Neural cell (in vitro differentiated cells): ENCODE measurements around the gene SLC35B4. TPM values are rescaled to one million over a fixed set of nuclear protein-coding genes. Genes with fewer than 3 reads are reported as not detected.

Source experiments
- H2AFZ ChIP-seq: fragments of 200-600, 300-800 bp; sonication (generic), shearing (Covaris generic); 2 replicates; pipeline ENCODE4 v1.6.0; 2014; ENCODE audit warnings: low read depth, mild to moderate bottlenecking, antibody characterized with exemption, low read length, moderate library complexity
- H3F3A ChIP-seq: fragments of 200-600 bp; shearing (Covaris generic); 2 replicates; pipeline ENCODE4 v1.6.1; 2016; ENCODE audit warnings: mild to moderate bottlenecking, moderate library complexity, mixed read lengths, antibody characterized with exemption, low read length; ENCODE audit not compliant: insufficient read depth, poor library complexity, severe bottlenecking
- H3K27ac ChIP-seq: fragments of 200-600, 300-800 bp; sonication (generic), shearing (Covaris generic); 2 replicates; pipeline ENCODE4 v1.5.1; 2014; ENCODE audit warnings: mild to moderate bottlenecking, low read length, moderate library complexity
- H3K27me3 ChIP-seq: fragments of 300-800, 200-600 bp; sonication (generic), shearing (Covaris generic); 2 replicates; pipeline ENCODE4 v1.6.0; 2014; ENCODE audit warnings: mild to moderate bottlenecking, low read depth, low read length, moderate library complexity; ENCODE audit not compliant: insufficient read depth
- H3K36me3 ChIP-seq: fragments of 300-800, 200-600 bp; sonication (generic), shearing (Covaris generic); 2 replicates; pipeline ENCODE4 v1.5.1; 2014; ENCODE audit warnings: mild to moderate bottlenecking, antibody characterized with exemption, low read length, moderate library complexity; ENCODE audit not compliant: insufficient read depth
- H3K4me2 ChIP-seq: fragments of 300-800, 200-600 bp; sonication (generic), shearing (Covaris generic); 2 replicates; pipeline ENCODE4 v1.6.0; 2014; ENCODE audit warnings: mild to moderate bottlenecking, low read length
- H3K4me3 ChIP-seq: fragments of 300-800, 200-600 bp; sonication (generic), shearing (Covaris generic); 2 replicates; pipeline ENCODE4 v1.5.1; 2014; ENCODE audit warnings: mild to moderate bottlenecking, low read length, moderate library complexity
- H3K79me2 ChIP-seq: fragments of 200-600 bp; shearing (Covaris generic); replicated peaks from 2 replicates; pipeline ENCODE4 v1.6.0; 2014; ENCODE audit warnings: mild to moderate bottlenecking, low read length, moderate library complexity; ENCODE audit not compliant: insufficient read depth
- H3K9ac ChIP-seq: fragments of 300-800, 200-600 bp; sonication (generic), shearing (Covaris generic); 2 replicates; pipeline ENCODE4 v1.6.1; 2016; ENCODE audit warnings: mild to moderate bottlenecking, low read length, mixed read lengths
- H3K9me2 ChIP-seq: fragments of 200-600 bp; shearing (Covaris generic); 2 replicates; pipeline ENCODE4 v1.6.1; 2016; ENCODE audit warnings: mild to moderate bottlenecking, low read length, mixed read lengths; ENCODE audit not compliant: insufficient read depth
- H3K9me3 ChIP-seq: fragments of 200-600, 300-800 bp; sonication (generic), shearing (Covaris generic); 2 replicates; pipeline ENCODE4 v1.6.1; 2016; ENCODE audit warnings: mild to moderate bottlenecking, mixed run types, low read length, moderate library complexity, mixed read lengths
- H4K20me1 ChIP-seq: fragments of 200-600 bp; shearing (Covaris generic); 2 replicates; pipeline ENCODE4 v1.6.1; 2016; ENCODE audit warnings: mild to moderate bottlenecking, mixed run types; ENCODE audit not compliant: insufficient read depth
- EP300 ChIP-seq: fragments of 450-650 bp; conservative IDR thresholded peaks from 2 replicates; pipeline ENCODE4 v1.6.1; 2014; ENCODE audit warnings: antibody characterized with exemption, mild to moderate bottlenecking, moderate library complexity; ENCODE audit not compliant: poor library complexity, severe bottlenecking
- EZH2 ChIP-seq: fragments of 200-600, 300-800 bp; shearing (Covaris generic), sonication (generic); IDR thresholded peaks from 2 replicates; pipeline ENCODE4 v1.6.1; 2014; ENCODE audit warnings: antibody characterized with exemption, low read length, borderline replicate concordance, mild to moderate bottlenecking; ENCODE audit not compliant: insufficient read depth, poor library complexity, severe bottlenecking
- MXI1 ChIP-seq: fragments of 450-650 bp; conservative IDR thresholded peaks from 2 replicates; pipeline ENCODE4 v1.6.1; 2014; ENCODE audit warnings: antibody characterized with exemption, mild to moderate bottlenecking; ENCODE audit not compliant: poor library complexity, severe bottlenecking
- POLR2AphosphoS5 ChIP-seq: IDR thresholded peaks from 2 replicates; pipeline ENCODE4 v1.6.1; 2012
- RAD21 ChIP-seq: fragments of 450-650 bp; conservative IDR thresholded peaks from 2 replicates; pipeline ENCODE4 v1.6.1; 2014; ENCODE audit warnings: antibody characterized with exemption, mild to moderate bottlenecking, moderate library complexity
- REST ChIP-seq: IDR thresholded peaks from 2 replicates; pipeline ENCODE4 v1.6.1; 2012; ENCODE audit warnings: borderline replicate concordance
- SMC3 ChIP-seq: fragments of 450-650 bp; conservative IDR thresholded peaks from 2 replicates; pipeline ENCODE4 v1.6.1; 2014; ENCODE audit warnings: antibody characterized with exemption, mild to moderate bottlenecking, moderate library complexity; ENCODE audit not compliant: poor library complexity
- TAF1 ChIP-seq: IDR thresholded peaks from 2 replicates; pipeline ENCODE4 v1.6.1; 2012; ENCODE audit warnings: low read depth
- polyA minus RNA-seq: library from RNA; depleted of rRNA, polyadenylated mRNA; stranded (reverse); fragments of >200 nt; gene quantifications from 2 replicates; pipeline ENCODE4 v1.2.3, GENCODE V29; 2014
- polyA plus RNA-seq: library from polyadenylated mRNA; depleted of rRNA; stranded (reverse); fragments of >200 nt; gene quantifications from 2 replicates; pipeline ENCODE4 v1.2.3, GENCODE V29; 2014
- TF ChIP-seq, protein P1 (sequence below): fragments of 450-650 bp; IDR thresholded peaks from 2 replicates; pipeline ENCODE4 v1.5.1; 2014; ENCODE audit warnings: antibody characterized with exemption, mild to moderate bottlenecking, moderate library complexity; ENCODE audit not compliant: poor library complexity, severe bottlenecking

Gene SLC35B4
- polyA plus RNA-seq (27.3 and 30.1 TPM in 2 replicates), polyA minus RNA-seq (47.7 and 49.3 TPM in 2 replicates)

- Histone ChIP-seq H3K36me3 (no peaks in the 10 kb centered on the region), H3F3A (no peaks in the 10 kb centered on the region), H3K9me2 (no peaks in the 10 kb centered on the region), H4K20me1 (no peaks in the 10 kb centered on the region), H3K27me3 (no peaks in the 10 kb centered on the region), H3K4me2 (peak within 1 kb of the TSS; percentile 85), H3K4me3 (peak within 1 kb of the TSS; percentile 94), H3K27ac (peak within 1 kb of the TSS; percentile 73), H3K9me3 (no peaks in the 10 kb centered on the region), H2AFZ (peak within 1 kb of the TSS; percentile 79), H3K79me2 (peaks cover 12% of the 10 kb centered on the region), H3K9ac (peak within 1 kb of the TSS; percentile 83)
- peak; percentile 86 for TF ChIP-seq POLR2AphosphoS5
- TF ChIP-seq EZH2: no peak
- TF ChIP-seq REST: peak; percentile 24
- TF ChIP-seq SMC3: peak; percentile 65
- peak; percentile 65 for TF ChIP-seq RAD21
- peak; percentile 32 for TF ChIP-seq EP300
- peak; percentile 90 for TF ChIP-seq MXI1
- TF ChIP-seq, protein P1, sequence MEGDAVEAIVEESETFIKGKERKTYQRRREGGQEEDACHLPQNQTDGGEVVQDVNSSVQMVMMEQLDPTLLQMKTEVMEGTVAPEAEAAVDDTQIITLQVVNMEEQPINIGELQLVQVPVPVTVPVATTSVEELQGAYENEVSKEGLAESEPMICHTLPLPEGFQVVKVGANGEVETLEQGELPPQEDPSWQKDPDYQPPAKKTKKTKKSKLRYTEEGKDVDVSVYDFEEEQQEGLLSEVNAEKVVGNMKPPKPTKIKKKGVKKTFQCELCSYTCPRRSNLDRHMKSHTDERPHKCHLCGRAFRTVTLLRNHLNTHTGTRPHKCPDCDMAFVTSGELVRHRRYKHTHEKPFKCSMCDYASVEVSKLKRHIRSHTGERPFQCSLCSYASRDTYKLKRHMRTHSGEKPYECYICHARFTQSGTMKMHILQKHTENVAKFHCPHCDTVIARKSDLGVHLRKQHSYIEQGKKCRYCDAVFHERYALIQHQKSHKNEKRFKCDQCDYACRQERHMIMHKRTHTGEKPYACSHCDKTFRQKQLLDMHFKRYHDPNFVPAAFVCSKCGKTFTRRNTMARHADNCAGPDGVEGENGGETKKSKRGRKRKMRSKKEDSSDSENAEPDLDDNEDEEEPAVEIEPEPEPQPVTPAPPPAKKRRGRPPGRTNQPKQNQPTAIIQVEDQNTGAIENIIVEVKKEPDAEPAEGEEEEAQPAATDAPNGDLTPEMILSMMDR: peak; percentile 69
- TF ChIP-seq TAF1: peak; percentile 43
Measured at GRCh38 chr7:134316539-134317344, at the start of gene SLC35B4. Gene SLC35B4, minus strand, starts transcription at chr7:134316930. Its CDS starts 179 bp downstream, at chr7:134316751.

DNA sequence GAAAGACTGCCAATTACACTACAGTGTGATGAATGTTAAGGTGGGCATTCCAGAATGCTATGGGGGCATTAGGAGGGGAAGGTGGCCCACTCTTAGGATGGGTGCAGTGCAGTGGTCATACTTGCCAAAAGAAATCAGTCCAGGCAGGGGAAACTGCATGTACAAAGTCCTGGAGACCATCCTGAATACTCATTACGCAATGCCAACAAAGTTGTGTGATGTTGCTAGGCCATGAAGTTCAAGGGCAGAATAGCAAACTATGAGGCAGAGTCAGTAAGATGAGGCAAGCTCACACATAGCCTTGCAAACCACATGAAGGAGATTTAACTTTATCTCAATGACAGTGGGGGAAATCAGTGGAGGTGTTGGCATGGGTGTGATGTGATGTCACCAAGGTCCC, 49.8 kb upstream of the SLC35B4 start:
- H3K27me3 ChIP-seq: no peaks in the 10 kb centered on the region
- no peaks in the 10 kb centered on the region for H3K79me2 ChIP-seq
- no peak overlapping the region for H3K9ac ChIP-seq
- H4K20me1 ChIP-seq: no peaks in the 10 kb centered on the region
- H3K9me3 ChIP-seq: no peaks in the 10 kb centered on the region
- no peaks in the 10 kb centered on the region for H3K36me3 ChIP-seq
- no peak for TF ChIP-seq EZH2
- no peak for TF ChIP-seq REST
- TF ChIP-seq POLR2AphosphoS5: no peak
- TF ChIP-seq RAD21: no peak
- no peak for TF ChIP-seq EP300
- TF ChIP-seq TAF1: no peak
- TF ChIP-seq, protein P1: no peak
- TF ChIP-seq MXI1: no peak
- TF ChIP-seq SMC3: no peak
- no peak overlapping the region for H2AFZ ChIP-seq
- no peak overlapping the region for H3K4me2 ChIP-seq
- no peak overlapping the region for H3K4me3 ChIP-seq
- H3K9me2 ChIP-seq: no peaks in the 10 kb centered on the region
- no peak overlapping the region for H3K27ac ChIP-seq
- no peaks in the 10 kb centered on the region for H3F3A ChIP-seq
